Fibroblast of lung (primary cell): ENCODE data around the gene CFAP46.

Source experiments
- CTCF ChIP-seq, 2 donors: IDR thresholded peaks in 1 of 2; conservative IDR thresholded peaks in 1 of 2; 1 replicate in 1 of 2; 2 replicates in 1 of 2; pipeline ENCODE4 v1.5.1; 2011 to 2012; ENCODE audit warnings: low read length in 2 of 2, control low read depth in 1 of 2, inconsistent platforms in 1 of 2, low read depth in 1 of 2, mild to moderate bottlenecking in 1 of 2
- EZH2 ChIP-seq: IDR thresholded peaks from 2 replicates; pipeline ENCODE4 v1.5.1; 2012; ENCODE audit warnings: low read length, control low read depth, mild to moderate bottlenecking; ENCODE audit errors: missing control alignments

- TF ChIP-seq CTCF (conservative IDR thresholded peaks at IDR 0.05 in 1 of 2, IDR thresholded peaks at IDR 0.05 in 1 of 2; ENCODE audit: low read depth in 1 of 2, low read length in 2 of 2) = no peak
- no peak for TF ChIP-seq EZH2
These were observed 20.5 kb upstream of the CFAP46 start for GRCh38 chr10:132962623-132963429.
